SK-N-SH (cell line): Measurements from ENCODE around the gene KIF27. TPM values are rescaled to one million over a fixed set of nuclear protein-coding genes. Genes with fewer than 3 reads are reported as not detected.

Experiments used
- CTCF ChIA-PET: fragments of 300-600, 350-600 bp; formaldehyde crosslinking; extraction: SDS; loops from one replicate; lab custom pipeline; 2021; lab: Yijun Ruan, JAX
- POLR2A ChIA-PET: fragments of 350-600 bp; sonication (Branson Sonifier 250); formaldehyde crosslinking; extraction: SDS; loops from one replicate; lab custom pipeline; 2020; ENCODE audit warnings: antibody characterized with exemption, inconsistent platforms; lab: Yijun Ruan, JAX
- DNase-seq: peaks from one replicate; pipeline ENCODE4 v3.0.0; 2012
- H2AFZ ChIP-seq: fragments of 200-600 bp; sonication (generic); 2 replicates; pipeline ENCODE4 v1.8.1; 2016; ENCODE audit warnings: antibody characterized with exemption, mild to moderate bottlenecking, low read depth
- H3F3A ChIP-seq: fragments of 200-600 bp; sonication (generic); replicated peaks from 2 replicates; pipeline ENCODE3; 2016; ENCODE audit warnings: antibody characterized with exemption, mild to moderate bottlenecking; ENCODE audit not compliant: insufficient read depth
- H3K27ac ChIP-seq, 2 experiments: fragments of 200-500 bp in 1 of 2; fragments of 200-600 bp in 1 of 2; sonication (Bioruptor generic) in 1 of 2; sonication (generic), shearing (Covaris generic) in 1 of 2; 2 replicates each; pipeline versions ENCODE4 v1.5.1 to v1.6.1; 2014 to 2016; ENCODE audit warnings: low read depth in 2 of 2, inconsistent platforms in 1 of 2, low read length in 1 of 2, mild to moderate bottlenecking in 1 of 2, mixed read lengths in 1 of 2
- H3K27me3 ChIP-seq: fragments of 200-600 bp; sonication (generic), shearing (Covaris generic); 2 replicates; pipeline ENCODE4 v1.6.1; 2016; ENCODE audit warnings: mixed run types; ENCODE audit not compliant: insufficient read depth
- H3K36me3 ChIP-seq, 2 experiments: fragments of 200-500 bp in 1 of 2; fragments of 200-600 bp in 1 of 2; sonication (Bioruptor generic) in 1 of 2; sonication (generic) in 1 of 2; replicated peaks in 1 of 2; 2 replicates each; pipeline versions ENCODE3 to v1.5.1; 2014 to 2016; ENCODE audit warnings: low read length in 1 of 2, mild to moderate bottlenecking in 1 of 2; ENCODE audit not compliant: insufficient read depth in 2 of 2, control insufficient read depth in 1 of 2
- H3K4me1 ChIP-seq, 2 experiments: fragments of 200-500 bp in 1 of 2; fragments of 200-600 bp in 1 of 2; sonication (Bioruptor generic) in 1 of 2; sonication (generic), shearing (Covaris generic) in 1 of 2; 2 replicates each; pipeline versions ENCODE4 v1.5.1 to v1.6.1; 2014 to 2016; ENCODE audit warnings: low read depth in 1 of 2, low read length in 1 of 2, mixed run types in 1 of 2; ENCODE audit not compliant: insufficient read depth in 2 of 2, control insufficient read depth in 1 of 2
- H3K4me2 ChIP-seq: fragments of 200-600 bp; sonication (generic), shearing (Covaris generic); 2 replicates; pipeline ENCODE4 v1.6.1; 2017; ENCODE audit warnings: mixed run types
- H3K4me3 ChIP-seq, 2 experiments: fragments of 200-500 bp in 1 of 2; fragments of 200-600 bp in 1 of 2; sonication (Bioruptor generic) in 1 of 2; sonication (generic), shearing (Covaris generic) in 1 of 2; 2 replicates each; pipeline versions ENCODE4 v1.5.1 to v1.8.1; 2014 to 2016; ENCODE audit warnings: low read depth in 2 of 2, inconsistent platforms in 1 of 2, low read length in 1 of 2, mild to moderate bottlenecking in 1 of 2, mixed read lengths in 1 of 2, moderate library complexity in 1 of 2
- H3K79me2 ChIP-seq: fragments of 200-600 bp; sonication (generic); 2 replicates; pipeline ENCODE4 v1.8.1; 2017; ENCODE audit warnings: mild to moderate bottlenecking; ENCODE audit not compliant: insufficient read depth
- H3K9ac ChIP-seq: fragments of 200-600 bp; sonication (generic); 2 replicates; pipeline ENCODE4 v1.6.1; 2017; ENCODE audit warnings: mixed run types
- H3K9me2 ChIP-seq: fragments of 200-600 bp; sonication (generic); 2 replicates; pipeline ENCODE4 v1.6.1; 2017; ENCODE audit warnings: mixed run types
- H3K9me3 ChIP-seq: fragments of 200-600 bp; sonication (generic); 2 replicates; pipeline ENCODE4 v1.6.1; 2017; ENCODE audit warnings: mixed run types, mild to moderate bottlenecking, moderate library complexity
- H4K20me1 ChIP-seq: fragments of 200-600 bp; sonication (generic); 2 replicates; pipeline ENCODE4 v1.6.1; 2017; ENCODE audit warnings: mild to moderate bottlenecking, mixed run types; ENCODE audit not compliant: insufficient read depth
- CTCF ChIP-seq: fragments of 200-600 bp; sonication (generic); IDR thresholded peaks from 2 replicates; pipeline ENCODE4 v1.6.1; 2017; ENCODE audit warnings: antibody characterized with exemption, mild to moderate bottlenecking, moderate library complexity
- ELF1 ChIP-seq: IDR thresholded peaks from 2 replicates; pipeline ENCODE4 v1.4.0; 2012
- EZH2phosphoT487 ChIP-seq: fragments of 200-600 bp; sonication (generic); IDR thresholded peaks from 2 replicates; pipeline ENCODE4 v1.6.1; 2017; ENCODE audit warnings: low read depth, mixed run types, mild to moderate bottlenecking, antibody characterized with exemption, moderate library complexity, borderline replicate concordance
- FOXM1 ChIP-seq: IDR thresholded peaks from 2 replicates; pipeline ENCODE4 v1.4.0; 2012; ENCODE audit warnings: low read depth, mild to moderate bottlenecking
- MXI1 ChIP-seq: IDR thresholded peaks from 2 replicates; pipeline ENCODE4 v1.6.1; 2012; ENCODE audit warnings: mild to moderate bottlenecking, low read depth, low read length, improper control_type of control experiment
- NFIC ChIP-seq: IDR thresholded peaks from 2 replicates; pipeline ENCODE4 v1.4.0; 2012; ENCODE audit warnings: borderline replicate concordance
- PBX3 ChIP-seq: IDR thresholded peaks from 2 replicates; pipeline ENCODE4; 2012
- RFX5 ChIP-seq: IDR thresholded peaks from 2 replicates; pipeline ENCODE4 v1.6.1; 2012; ENCODE audit warnings: mild to moderate bottlenecking, improper control_type of control experiment, low read length
- SIN3A ChIP-seq: IDR thresholded peaks from 2 replicates; pipeline ENCODE4 v1.6.1; 2012; ENCODE audit warnings: low read depth, mild to moderate bottlenecking, low read length, moderate library complexity, borderline replicate concordance
- TEAD4 ChIP-seq: IDR thresholded peaks from 2 replicates; pipeline ENCODE4 v1.4.0; 2012; ENCODE audit warnings: mild to moderate bottlenecking, borderline replicate concordance; ENCODE audit not compliant: insufficient read depth
- YY1 ChIP-seq: IDR thresholded peaks from 2 replicates; pipeline ENCODE4 v1.4.0; 2012; ENCODE audit warnings: low read depth, mild to moderate bottlenecking
- WGBS: methylation state at CpG from one replicate; pipeline ENCODE4 v1.1.6; 2017; ENCODE audit warnings: low lambda C conversion rate; 5-methylcytosine and 5-hydroxymethylcytosine counted together
- polyA plus RNA-seq, 3 experiments: library from polyadenylated mRNA; depleted of rRNA; stranded (reverse); fragments of >200 nt; gene quantifications; 2 replicates each; pipeline ENCODE4 v1.2.3, GENCODE V29; 2012
- TF ChIP-seq, protein P1 (sequence below): fragments of 150-350 bp; IDR thresholded peaks from 2 replicates; pipeline ENCODE4 v1.6.1; 2017; ENCODE audit warnings: antibody characterized with exemption, low read length, low read depth, borderline replicate concordance
- TF ChIP-seq, protein P2 (sequence below): IDR thresholded peaks from 2 replicates; pipeline ENCODE4 v1.4.0; 2012; ENCODE audit warnings: low read depth, borderline replicate concordance

The KIF27 gene
- polyA plus RNA-seq, 1 of the 3 experiments (the other 2 are of a cell fraction) = 0.81 TPM

DNA sequence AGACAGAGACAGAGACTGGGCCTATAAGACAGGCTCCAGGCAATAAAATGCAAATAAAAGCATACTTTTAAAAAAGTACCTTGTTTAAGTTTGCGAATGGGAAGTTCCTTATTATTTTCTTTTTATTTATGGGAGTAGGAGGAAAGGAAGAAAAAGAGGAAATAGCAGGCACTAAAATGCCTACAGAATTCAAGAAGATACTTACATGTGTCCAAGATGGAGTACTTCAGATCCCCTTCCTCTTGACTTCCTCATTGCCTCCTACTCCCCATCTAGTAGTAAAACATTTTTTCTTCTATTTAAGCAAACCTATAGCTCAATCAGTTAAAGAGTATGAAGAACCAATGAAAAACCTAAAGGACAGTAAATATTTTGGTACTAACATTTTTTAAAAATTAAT, 128.5 kb downstream of the KIF27 start:
- WGBS = 100% methylated on average over 1 of the region's 1 CpG
- no peaks in the 10 kb centered on the region for H4K20me1 ChIP-seq
- POLR2A ChIA-PET = no interaction called here

More for the DNA sequence above, 128.5 kb downstream of the KIF27 start:
- H3K27me3 ChIP-seq = no peaks in the 10 kb centered on the region
- H3K9ac ChIP-seq = no peak overlapping the region
- CTCF ChIA-PET = interaction anchor here (0.7 kb wide), 1 partner anchor 10 kb away, joined by 3 read pairs; no protein-coding TSS in a partner anchor
- no peaks in the 10 kb centered on the region for H3K79me2 ChIP-seq
- no peak overlapping the region for H3K4me2 ChIP-seq
- H3K9me2 ChIP-seq = no peaks in the 10 kb centered on the region
- TF ChIP-seq SIN3A = no peak
- no peak for TF ChIP-seq ELF1
- no peak for TF ChIP-seq CTCF
- no peak for TF ChIP-seq NFIC
- TF ChIP-seq YY1 = no peak
- TF ChIP-seq, protein P1, sequence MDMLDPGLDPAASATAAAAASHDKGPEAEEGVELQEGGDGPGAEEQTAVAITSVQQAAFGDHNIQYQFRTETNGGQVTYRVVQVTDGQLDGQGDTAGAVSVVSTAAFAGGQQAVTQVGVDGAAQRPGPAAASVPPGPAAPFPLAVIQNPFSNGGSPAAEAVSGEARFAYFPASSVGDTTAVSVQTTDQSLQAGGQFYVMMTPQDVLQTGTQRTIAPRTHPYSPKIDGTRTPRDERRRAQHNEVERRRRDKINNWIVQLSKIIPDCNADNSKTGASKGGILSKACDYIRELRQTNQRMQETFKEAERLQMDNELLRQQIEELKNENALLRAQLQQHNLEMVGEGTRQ = no peak
- no peak for TF ChIP-seq EZH2phosphoT487
- no peak for TF ChIP-seq RFX5
- no peak for TF ChIP-seq PBX3
- TF ChIP-seq, protein P2, sequence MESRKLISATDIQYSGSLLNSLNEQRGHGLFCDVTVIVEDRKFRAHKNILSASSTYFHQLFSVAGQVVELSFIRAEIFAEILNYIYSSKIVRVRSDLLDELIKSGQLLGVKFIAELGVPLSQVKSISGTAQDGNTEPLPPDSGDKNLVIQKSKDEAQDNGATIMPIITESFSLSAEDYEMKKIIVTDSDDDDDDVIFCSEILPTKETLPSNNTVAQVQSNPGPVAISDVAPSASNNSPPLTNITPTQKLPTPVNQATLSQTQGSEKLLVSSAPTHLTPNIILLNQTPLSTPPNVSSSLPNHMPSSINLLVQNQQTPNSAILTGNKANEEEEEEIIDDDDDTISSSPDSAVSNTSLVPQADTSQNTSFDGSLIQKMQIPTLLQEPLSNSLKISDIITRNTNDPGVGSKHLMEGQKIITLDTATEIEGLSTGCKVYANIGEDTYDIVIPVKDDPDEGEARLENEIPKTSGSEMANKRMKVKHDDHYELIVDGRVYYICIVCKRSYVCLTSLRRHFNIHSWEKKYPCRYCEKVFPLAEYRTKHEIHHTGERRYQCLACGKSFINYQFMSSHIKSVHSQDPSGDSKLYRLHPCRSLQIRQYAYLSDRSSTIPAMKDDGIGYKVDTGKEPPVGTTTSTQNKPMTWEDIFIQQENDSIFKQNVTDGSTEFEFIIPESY = no peak
- TF ChIP-seq TEAD4 = no peak
- TF ChIP-seq MXI1 = no peak
- no peak for TF ChIP-seq FOXM1
- no peak overlapping the region for H3K4me3 ChIP-seq
- H3K36me3 ChIP-seq = peaks cover 3 to 7% of the 10 kb centered on the region in 2 experiments
- H3K27ac ChIP-seq = no peak overlapping the region
- H3K9me3 ChIP-seq = no peaks in the 10 kb centered on the region
- no peak overlapping the region for H2AFZ ChIP-seq
- H3K4me1 ChIP-seq = no peaks in the 10 kb centered on the region; a peak in 1 of 4 replicates
- DNase-seq = no peak
- no peaks in the 10 kb centered on the region for H3F3A ChIP-seq

Other genes starting within 250 kb of the KIF27 start
- 60.3 and 83.3 TPM in 2 replicates for gene UBQLN1, start 213.5 kb downstream of the KIF27 start, polyA plus RNA-seq (2012; rRNA removed)
- gene GKAP1, start 103.7 kb downstream of the KIF27 start, polyA plus RNA-seq (2012; rRNA removed) = 1.7 and 1.8 TPM in 2 replicates
- 470 and 474 TPM in 2 replicates for gene HNRNPK, start 58.8 kb upstream of the KIF27 start, polyA plus RNA-seq (2012; rRNA removed)
- 0.96 and 1.0 TPM in 2 replicates for gene RMI1, start 59.4 kb upstream of the KIF27 start, polyA plus RNA-seq (2012; rRNA removed)